GM23338 (cell line): Measurements from ENCODE around the gene VAMP7.

Experiments
- CREB1 ChIP-seq: fragments of 250-450 bp; sonication (Bioruptor Pico); IDR thresholded peaks from 2 replicates; pipeline ENCODE4 v1.5.0; 2020; ENCODE audit warnings: low read depth, mild to moderate bottlenecking, moderate library complexity
- CTCF ChIP-seq, 2 experiments: fragments of 200-600 bp in 1 of 2; sonication (generic) in 1 of 2; conservative IDR thresholded peaks; 2 replicates each; pipeline versions ENCODE4 v1.5.1 to v1.6.1; 2016 to 2017; ENCODE audit warnings: antibody characterized with exemption in 2 of 2, low read depth in 2 of 2, mild to moderate bottlenecking in 2 of 2, moderate library complexity in 1 of 2
- EZH2 ChIP-seq: fragments of 200-600 bp; sonication (generic); IDR thresholded peaks from one replicate; pipeline ENCODE4 v1.8.0; 2017; ENCODE audit warnings: antibody characterized with exemption, mild to moderate bottlenecking, low read depth; ENCODE audit not compliant: unreplicated experiment
- EZH2phosphoT487 ChIP-seq: fragments of 200-600 bp; sonication (generic); IDR thresholded peaks from one replicate; pipeline ENCODE4 v1.8.1; 2018; ENCODE audit warnings: antibody characterized with exemption; ENCODE audit not compliant: unreplicated experiment
- JUNB ChIP-seq: IDR thresholded peaks from one replicate; pipeline ENCODE4 v1.6.1; 2016; ENCODE audit warnings: antibody characterized with exemption; ENCODE audit not compliant: unreplicated experiment
- POLR2AphosphoS5 ChIP-seq: IDR thresholded peaks from 2 replicates; pipeline ENCODE4 v1.6.1; 2016; ENCODE audit warnings: antibody characterized with exemption, low read depth
- REST ChIP-seq: IDR thresholded peaks from one replicate; pipeline ENCODE4 v1.6.1; 2018; ENCODE audit warnings: antibody characterized with exemption; ENCODE audit not compliant: unreplicated experiment
- STAT1 ChIP-seq: IDR thresholded peaks from one replicate; pipeline ENCODE4 v1.6.1; 2016; ENCODE audit warnings: antibody characterized with exemption; ENCODE audit not compliant: unreplicated experiment
- ZNF114 ChIP-seq: fragments of 250-450 bp; sonication (Bioruptor Pico); IDR thresholded peaks from 2 replicates; pipeline ENCODE4 v1.5.0; 2020; ENCODE audit warnings: mild to moderate bottlenecking, moderate library complexity
- ZNF331 ChIP-seq: fragments of 250-450 bp; sonication (Bioruptor Pico); IDR thresholded peaks from 2 replicates; pipeline ENCODE4 v1.5.0; 2020; ENCODE audit warnings: low read depth, mild to moderate bottlenecking, moderate library complexity
- ZNF462 ChIP-seq: fragments of 250-450 bp; sonication (Bioruptor Pico); IDR thresholded peaks from 2 replicates; pipeline ENCODE4 v1.5.0; 2020; ENCODE audit warnings: mild to moderate bottlenecking, moderate library complexity

GRCh38 chrX:155880586-155881157 lies 473 bp upstream of the VAMP7 start:
- no peak for TF ChIP-seq EZH2
- TF ChIP-seq CTCF (conservative IDR thresholded peaks at IDR 0.05; ENCODE audit: low read depth in 2 of 2) = no peak
- TF ChIP-seq REST = no peak
- TF ChIP-seq POLR2AphosphoS5 = no peak
- no peak for TF ChIP-seq CREB1 (CRISPR knock-in tag)
- TF ChIP-seq EZH2phosphoT487 = no peak
- TF ChIP-seq ZNF462 = no peak
- no peak for TF ChIP-seq ZNF114
- no peak for TF ChIP-seq STAT1
- no peak for TF ChIP-seq JUNB
- TF ChIP-seq ZNF331 (CRISPR knock-in tag) = no peak
